CD4-positive, alpha-beta T cell (primary cell): Measurements from ENCODE around the gene GTSF1L. TPM values are rescaled to one million over a fixed set of nuclear protein-coding genes. Genes with fewer than 3 reads are reported as not detected.
A peak's percentile ranks its signal among the peaks of the same experiment; 100 is the strongest.

Source experiments
- ATAC-seq: fragments of 200-7000 bp; cut with Tn5 transposase; one replicate; pipeline ENCODE4 v1.10.0; 2022; ENCODE audit warnings: mild to moderate bottlenecking; ENCODE audit not compliant: poor library complexity
- CTCF ChIA-PET: fragments of 350-600 bp; sonication (Branson Sonifier 250); formaldehyde crosslinking; loops from one replicate; lab custom pipeline; 2021; ENCODE audit warnings: antibody characterized with exemption, inconsistent platforms; lab: Charles Lee
- POLR2A ChIA-PET: fragments of 350-600 bp; sonication (Branson Sonifier 250); formaldehyde crosslinking; loops from one replicate; lab custom pipeline; 2021; ENCODE audit warnings: antibody characterized with exemption, inconsistent platforms; lab: Charles Lee
- DNase-seq, 14 experiments: peaks; one replicate each; pipeline ENCODE4 v3.0.0-alpha.2; 2013 to 2020; ENCODE audit warnings: mixed read lengths in 2 of 14
- H3K27ac ChIP-seq, 2 donors: one replicate each; pipeline versions ENCODE4 v1.5.1 to v1.7.0; 2013; ENCODE audit warnings: low read length in 2 of 2, low read depth in 1 of 2, mild to moderate bottlenecking in 1 of 2
- H3K27me3 ChIP-seq, 2 experiments: 1 replicate in 1 of 2; 2 replicates in 1 of 2; pipeline versions ENCODE4 v1.6.1 to v1.7.0; 2013; ENCODE audit warnings: low read length in 2 of 2, control low read depth in 1 of 2, mild to moderate bottlenecking in 1 of 2, moderate library complexity in 1 of 2; ENCODE audit not compliant: insufficient read depth in 2 of 2, control insufficient read depth in 1 of 2
- H3K36me3 ChIP-seq: one replicate; pipeline ENCODE4 v1.6.1; 2013; ENCODE audit warnings: low read length, control low read depth; ENCODE audit not compliant: insufficient read depth
- H3K4me1 ChIP-seq: one replicate; pipeline ENCODE4 v1.6.1; 2013; ENCODE audit warnings: low read length, control low read depth; ENCODE audit not compliant: insufficient read depth
- H3K4me3 ChIP-seq: one replicate; pipeline ENCODE4 v1.5.1; 2013; ENCODE audit warnings: mild to moderate bottlenecking, low read length, moderate library complexity
- H3K9me3 ChIP-seq, 2 experiments: 1 replicate in 1 of 2; 2 replicates in 1 of 2; pipeline versions ENCODE4 v1.6.1 to v1.7.0; 2013; ENCODE audit warnings: low read length in 2 of 2, mild to moderate bottlenecking in 2 of 2, control low read depth in 1 of 2, moderate library complexity in 1 of 2; ENCODE audit not compliant: control insufficient read depth in 1 of 2, insufficient read depth in 1 of 2
- H3K27ac Mint-ChIP-seq: one replicate; pipeline ENCODE4 v1.8.0; 2020; ENCODE audit warnings: mixed read lengths
- H3K27me3 Mint-ChIP-seq: one replicate; pipeline ENCODE4 v1.8.0; 2021; ENCODE audit warnings: mixed read lengths
- H3K36me3 Mint-ChIP-seq: one replicate; pipeline ENCODE4 v1.8.0; 2021; ENCODE audit warnings: low read depth, mixed read lengths
- H3K4me1 Mint-ChIP-seq: one replicate; pipeline ENCODE4 v1.8.0; 2021; ENCODE audit warnings: low read depth, mixed read lengths
- H3K4me3 Mint-ChIP-seq: one replicate; pipeline ENCODE4 v1.8.0; 2020; ENCODE audit warnings: mild to moderate bottlenecking, mixed read lengths
- H3K9me3 Mint-ChIP-seq: one replicate; pipeline ENCODE4 v1.8.0; 2020; ENCODE audit warnings: mixed read lengths
- CTCF ChIP-seq: fragments of 200-600 bp; IDR thresholded peaks from one replicate; pipeline ENCODE4 v1.8.0; 2022; ENCODE audit warnings: antibody characterized with exemption, mild to moderate bottlenecking
- intact Hi-C, 2 experiments: fragments of 100-400 bp; cut with DNase I in 1 of 2; cut with micrococcal nuclease in 1 of 2; formaldehyde crosslinking; loops; one replicate each; pipeline versions ENCODE4 v1.15.1 to v1.9.0; 2023 to 2025; cut with DNase I, micrococcal nuclease
- total RNA-seq, 174 experiments: library from RNA in 2 of 174; stranded (reverse) in 2 of 174; gene quantifications; one replicate each; pipeline ENCODE4 v1.2.3 and lab custom pipeline; 2021 to 2026

Gene GTSF1L
- total RNA-seq, 2 experiments from 2014 or later = not detected

GRCh38 chr20:43755390-43755789 is 28.6 kb upstream of the GTSF1L start:
- intact Hi-C loops = no loop called here
- POLR2A ChIA-PET = interaction anchor here (0.6 kb wide), 2 partner anchors 69 to 320 kb away, joined by 3 read pairs; no protein-coding TSS in a partner anchor
- no peak overlapping the region for H3K27ac ChIP-seq
- no peak overlapping the region for H3K4me3 ChIP-seq
- TF ChIP-seq CTCF = no peak
- CTCF ChIA-PET = no interaction called here
- no peaks in the 10 kb centered on the region for H3K9me3 ChIP-seq
- H3K4me1 ChIP-seq = peaks cover 22% of the 10 kb centered on the region
- Mint-ChIP-seq H3K27ac (no peak overlapping the region), H3K4me1 (peaks cover 20% of the 10 kb centered on the region), H3K9me3 (no peaks in the 10 kb centered on the region), H3K27me3 (no peaks in the 10 kb centered on the region), H3K4me3 (no peak overlapping the region), H3K36me3 (no peaks in the 10 kb centered on the region)
- no peak for DNase-seq
- no peak for ATAC-seq
- H3K36me3 ChIP-seq = no peaks in the 10 kb centered on the region
- no peaks in the 10 kb centered on the region for H3K27me3 ChIP-seq

GRCh38 chr20:43752561-43753301 is 25.9 kb upstream of the GTSF1L start:
- TF ChIP-seq CTCF = no peak
- H3K4me1 Mint-ChIP-seq = peaks cover 30% of the 10 kb centered on the region
- Histone ChIP-seq H3K27me3 (no peaks in the 10 kb centered on the region), H3K36me3 (no peaks in the 10 kb centered on the region), H3K9me3 (no peaks in the 10 kb centered on the region), H3K4me1 (peaks cover 33% of the 10 kb centered on the region), H3K4me3 (no peak overlapping the region), H3K27ac (no peak overlapping the region)
- ATAC-seq = no peak
- DNase-seq = peak in 2 of 14 experiments; percentile 46 to 53
- no peak overlapping the region for H3K4me3 Mint-ChIP-seq
- ChIA-PET CTCF (interaction anchor here (1.4 kb wide), 1 partner anchor 328 kb away, joined by 3 read pairs; no protein-coding TSS in a partner anchor), POLR2A (no interaction called here)
- H3K27ac Mint-ChIP-seq = no peak overlapping the region
- no peaks in the 10 kb centered on the region for H3K9me3 Mint-ChIP-seq
- no peaks in the 10 kb centered on the region for H3K27me3 Mint-ChIP-seq
- intact Hi-C loops = no loop called here
- H3K36me3 Mint-ChIP-seq = no peaks in the 10 kb centered on the region

- Mint-ChIP-seq H3K4me1 (peaks cover 30% of the 10 kb centered on the region), H3K9me3 (no peaks in the 10 kb centered on the region), H3K4me3 (no peak overlapping the region), H3K27me3 (no peaks in the 10 kb centered on the region), H3K36me3 (no peaks in the 10 kb centered on the region), H3K27ac (no peak overlapping the region)
- TF ChIP-seq CTCF = no peak
- POLR2A ChIA-PET = no interaction called here
- H3K4me3 ChIP-seq = no peak overlapping the region
- intact Hi-C loops = no loop called here
- H3K9me3 ChIP-seq = no peaks in the 10 kb centered on the region
- ATAC-seq (no peak), DNase-seq (no peak)
- no peaks in the 10 kb centered on the region for H3K36me3 ChIP-seq
- no peaks in the 10 kb centered on the region for H3K27me3 ChIP-seq
- CTCF ChIA-PET = interaction anchor here (1.4 kb wide), 1 partner anchor 328 kb away, joined by 3 read pairs; no protein-coding TSS in a partner anchor
- H3K4me1 ChIP-seq = peaks cover 33% of the 10 kb centered on the region
- no peak overlapping the region for H3K27ac ChIP-seq
Measured at GRCh38 chr20:43752051-43752360, 25.2 kb upstream of the GTSF1L start.
